Activated CD8-positive, alpha-beta memory T cell treated with anti-CD3 and anti-CD28 coated beads for 24 hours (primary cell): ENCODE data around the gene SYNDIG1L.
A peak's percentile ranks its signal among the peaks of the same experiment; 100 is the strongest.
"Not testable (repeated sequence)": the region's sequence is repeated elsewhere in the genome, so short reads cannot be mapped to it uniquely, and the experiment has no call there.

Experiments used
- DNase-seq: peaks from one replicate; pipeline ENCODE4 v3.0.0-alpha.2; 2020

Gene SYNDIG1L

DNA sequence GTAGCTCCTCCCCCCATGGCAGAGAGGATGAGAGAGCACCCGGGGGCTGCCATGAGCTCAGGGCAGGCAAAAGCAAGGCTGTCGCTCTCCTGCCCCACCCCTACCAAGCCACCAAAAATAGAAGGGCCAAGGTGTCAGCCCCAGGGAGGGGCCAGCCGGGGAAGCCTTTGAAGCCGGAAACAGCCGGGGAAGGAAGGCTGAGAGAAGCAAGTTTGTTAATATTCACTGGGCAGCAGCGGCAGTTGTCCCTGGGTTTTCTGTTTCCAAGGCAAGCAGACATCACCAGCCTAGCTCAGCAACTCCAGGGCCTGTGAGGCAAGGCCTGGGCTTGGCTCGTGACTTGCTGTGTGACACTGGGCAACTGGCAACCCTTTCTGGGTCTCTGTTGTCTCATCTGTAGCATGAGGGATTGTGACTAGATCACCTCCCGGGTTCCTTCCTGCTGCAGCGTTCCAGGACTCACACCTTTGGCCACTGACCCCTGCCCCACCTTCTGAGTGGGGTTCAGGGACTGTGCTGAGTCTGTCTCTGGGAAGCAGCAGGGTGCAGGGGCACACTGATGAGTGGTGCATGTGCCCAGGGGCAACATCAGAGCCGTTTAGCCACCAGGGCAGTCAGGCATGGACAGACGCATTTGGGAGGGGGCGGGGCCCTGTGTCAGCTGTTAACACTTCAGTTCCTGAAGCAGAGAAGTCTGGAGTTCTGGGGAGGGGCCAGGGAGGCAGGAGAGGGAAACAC is 24.3 kb downstream of the SYNDIG1L start:
- DNase-seq = peak; percentile 80

DNA sequence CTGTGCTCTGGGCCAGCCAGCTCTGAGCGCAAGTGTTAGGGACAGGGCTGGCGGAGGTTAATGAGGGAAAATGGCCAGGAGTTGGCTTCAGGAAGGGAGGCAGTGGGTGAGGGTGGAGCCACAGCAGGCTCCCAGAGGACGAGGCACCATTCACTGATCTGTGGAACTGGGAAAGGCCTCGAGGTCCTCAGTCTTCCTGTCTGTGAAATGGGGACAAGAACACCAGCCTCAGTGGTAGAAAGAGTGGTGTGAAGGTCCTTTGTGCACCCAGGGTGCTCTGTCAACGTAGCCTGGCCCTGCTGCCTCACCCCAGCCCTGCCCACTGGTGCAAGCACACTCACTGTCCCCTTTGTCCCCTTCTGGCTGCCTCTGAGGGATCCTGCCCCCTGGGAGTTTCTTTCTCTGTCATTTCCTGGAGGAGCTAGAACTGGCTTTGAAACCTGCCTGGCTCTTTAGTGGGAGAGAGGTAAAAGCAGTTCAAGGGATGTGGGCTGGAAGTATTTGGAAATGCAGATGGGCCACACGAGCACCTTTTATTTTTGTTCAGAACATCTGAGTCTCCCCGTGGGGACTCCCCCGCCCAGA is 25.0 kb downstream of the SYNDIG1L start:
- no peak for DNase-seq

DNA sequence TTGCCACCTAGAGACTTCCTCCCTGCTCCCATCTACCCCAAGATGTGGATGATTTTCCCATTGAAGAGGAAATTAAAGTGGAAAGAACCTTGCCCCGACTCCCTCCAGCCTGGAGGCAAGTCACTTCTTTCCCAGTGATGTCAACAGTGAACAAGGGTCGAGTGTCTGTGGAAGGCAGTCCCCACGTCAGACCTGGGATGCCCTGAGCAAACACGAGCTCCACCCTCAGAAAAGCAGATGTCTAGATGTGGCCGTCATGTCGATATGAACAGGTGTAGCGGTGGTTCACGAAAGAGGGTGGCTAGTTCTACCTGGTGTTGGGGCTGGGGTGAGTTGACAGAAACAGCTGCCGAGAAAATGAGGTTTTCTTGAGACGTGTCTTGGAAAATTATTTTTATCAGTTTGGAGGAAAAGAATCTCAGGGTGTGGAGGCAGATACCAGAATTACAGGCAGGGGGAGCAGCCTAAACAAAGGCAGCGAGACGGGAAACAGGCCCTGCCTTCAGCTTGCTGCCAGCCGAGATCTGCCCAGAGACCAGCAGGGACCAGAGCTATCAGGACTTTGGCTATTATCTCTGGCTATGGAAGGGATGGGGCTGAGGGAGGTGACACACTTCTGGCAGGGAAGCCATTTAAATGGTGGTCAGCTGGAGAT is 25.9 kb downstream of the SYNDIG1L start:
- no peak for DNase-seq

DNA sequence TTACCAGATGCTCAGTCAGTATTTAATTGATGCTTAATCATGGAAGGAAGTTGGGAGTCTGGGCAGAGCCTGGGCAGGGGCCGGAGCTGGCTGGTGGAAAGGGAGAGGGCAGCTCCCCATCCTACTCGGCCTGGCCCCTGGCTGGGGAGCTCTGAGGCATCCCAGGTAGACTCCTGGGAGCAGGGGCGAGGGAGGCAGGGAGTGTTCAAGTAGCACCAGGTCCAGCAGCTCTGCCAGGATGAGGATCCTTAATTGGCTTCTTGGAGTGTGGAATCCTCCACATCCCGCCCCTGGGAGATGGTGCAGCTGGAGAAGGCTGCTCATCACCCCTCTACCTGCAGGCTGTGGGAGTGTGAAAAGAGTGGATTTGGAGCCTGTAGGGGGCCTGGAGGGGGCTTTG is 30.9 kb downstream of the SYNDIG1L start:
- no peak for DNase-seq

DNA sequence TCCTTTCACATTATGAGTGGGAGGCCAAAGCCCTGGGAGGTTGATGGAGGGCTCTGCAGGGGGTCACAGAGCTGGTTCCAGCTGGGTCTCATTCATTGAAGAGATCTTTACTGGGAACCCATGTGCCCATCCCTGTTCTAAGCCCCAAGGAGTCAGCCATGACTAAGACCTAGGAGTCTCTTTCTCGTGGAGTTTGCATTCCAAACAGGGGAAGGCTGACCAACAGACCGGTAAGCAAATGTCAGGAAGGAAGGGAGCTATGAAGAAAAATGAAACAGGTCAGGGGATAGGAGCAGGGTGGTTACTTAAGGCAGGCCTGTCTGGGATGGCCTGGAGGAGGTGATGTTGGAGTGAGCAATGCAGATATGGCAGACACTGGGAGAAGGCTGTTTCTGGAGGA is 31.5 kb downstream of the SYNDIG1L start:
- DNase-seq = no peak

DNA sequence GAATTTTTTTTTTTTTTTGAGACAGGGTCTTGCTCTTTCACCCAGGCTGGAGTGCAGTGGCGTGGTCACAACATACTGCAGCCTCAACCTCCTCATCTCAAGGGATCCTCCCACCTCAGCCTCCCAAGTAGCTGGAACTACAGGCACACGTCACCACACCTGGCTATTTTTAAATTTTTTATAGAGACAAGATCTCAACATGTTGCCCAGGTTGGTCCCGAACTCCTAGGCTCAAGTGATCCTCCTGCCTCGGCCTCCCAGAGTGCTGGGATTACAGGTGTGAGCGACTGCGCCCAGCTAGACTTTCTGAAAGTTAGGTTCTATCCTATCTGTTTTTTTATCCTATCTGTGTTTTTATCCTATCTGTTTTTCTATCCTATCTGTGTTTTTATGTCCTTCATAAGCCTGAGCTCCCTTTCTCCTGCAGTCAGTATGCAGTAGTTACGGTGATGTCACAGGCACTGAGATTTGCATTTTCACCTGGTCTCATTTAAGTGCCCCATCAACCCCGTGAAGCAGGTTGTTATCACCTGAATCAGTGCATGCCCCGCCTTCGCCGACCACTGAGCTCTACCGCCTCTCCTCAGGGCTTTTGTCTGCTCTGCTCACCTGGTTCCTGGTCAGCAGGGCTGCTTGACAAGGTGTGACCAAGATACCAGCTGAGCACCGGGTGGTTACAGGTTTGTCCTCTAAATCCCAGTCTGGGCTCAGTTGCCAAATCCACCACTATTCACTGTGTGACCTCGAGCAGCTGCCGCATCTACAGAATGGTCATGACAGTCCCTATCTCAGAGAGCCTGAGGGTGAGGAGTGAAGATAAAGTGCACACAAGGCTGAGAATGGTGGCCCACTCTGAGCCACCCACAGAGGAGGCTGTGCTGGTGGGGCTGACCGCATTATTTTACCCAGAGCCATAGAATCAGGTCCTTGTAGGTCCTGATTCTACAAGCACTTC is 33.1 kb downstream of the SYNDIG1L start:
- DNase-seq = no peak

DNA sequence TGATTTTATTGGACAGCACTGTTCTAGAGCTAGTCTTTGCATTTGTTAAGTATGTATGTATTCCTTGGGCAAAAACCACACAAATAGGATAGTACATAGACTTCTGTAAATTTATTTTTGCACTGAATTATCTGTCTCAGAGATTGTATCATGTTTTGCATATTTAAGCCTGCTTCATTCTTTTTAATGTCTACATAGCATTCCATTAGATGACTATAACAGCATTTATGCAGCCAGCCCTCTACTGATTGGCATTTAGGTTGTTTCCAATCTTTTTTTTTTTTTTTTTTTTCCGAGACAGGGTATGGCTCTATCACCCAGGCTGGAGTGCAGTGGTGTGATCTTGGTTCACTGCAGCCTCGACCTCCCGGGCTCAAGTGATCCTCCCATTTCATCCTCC is 34.5 kb downstream of the SYNDIG1L start:
- DNase-seq = no peak

DNA sequence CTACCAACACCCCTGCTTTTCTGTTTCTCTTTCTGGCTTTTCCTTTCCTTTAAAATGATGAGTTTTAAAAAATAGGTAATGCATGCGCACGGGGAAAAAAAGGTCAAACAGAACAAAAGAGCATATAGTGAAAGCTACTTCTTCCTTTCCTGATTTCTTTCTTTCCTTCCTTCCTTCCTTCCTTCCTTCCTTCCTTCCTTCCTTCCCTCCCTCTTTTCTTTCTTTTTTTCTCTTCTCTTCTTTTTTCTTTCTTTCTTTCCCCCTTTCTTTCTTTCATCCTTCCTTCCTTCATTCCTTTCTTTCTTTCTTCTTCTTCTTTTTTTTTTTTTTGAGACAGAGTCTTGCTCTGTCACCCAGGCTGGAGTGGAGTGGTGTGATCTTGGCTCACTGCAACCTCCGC is 35.5 kb downstream of the SYNDIG1L start:
- not testable (repeated sequence) for DNase-seq

DNA sequence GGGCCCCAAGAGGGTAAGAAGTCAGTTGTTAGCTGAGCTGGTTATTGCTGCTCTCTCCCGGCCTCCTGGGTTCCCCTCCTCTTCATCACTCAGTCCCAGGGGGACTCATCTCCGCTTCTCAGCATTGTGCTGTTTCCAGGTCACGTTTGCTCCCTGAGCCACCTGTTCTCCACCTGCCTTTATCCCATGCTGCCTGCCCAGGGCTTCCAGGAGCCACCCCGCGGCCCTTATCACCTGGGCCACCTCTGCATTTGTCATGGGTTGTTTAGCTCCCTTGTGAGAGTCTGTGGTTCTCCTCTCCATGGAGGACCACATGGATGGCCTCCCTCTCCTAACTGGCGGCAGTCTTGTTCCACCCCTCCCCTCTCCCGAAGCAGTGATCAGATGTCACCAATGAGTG is 36.0 kb downstream of the SYNDIG1L start:
- DNase-seq = no peak

DNA sequence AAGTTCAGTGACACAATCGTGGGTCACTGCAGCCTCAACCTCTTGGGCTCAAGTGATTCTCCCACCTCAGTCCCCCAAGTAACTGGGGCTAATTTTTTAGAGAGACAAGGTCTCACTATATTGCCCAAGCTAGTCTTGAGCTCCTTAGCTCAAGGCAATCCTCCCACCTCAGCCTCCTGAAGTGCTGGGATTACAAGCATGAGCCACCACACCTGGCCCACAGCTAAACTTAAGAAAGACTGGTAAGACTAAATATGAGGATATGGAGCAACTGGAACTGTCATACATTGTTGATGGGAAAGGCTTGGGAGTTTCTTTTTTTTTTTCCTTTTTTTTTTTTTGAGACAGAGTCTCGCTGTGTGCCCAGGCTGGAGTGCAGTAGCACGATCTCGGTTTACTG is 43.8 kb downstream of the SYNDIG1L start:
- DNase-seq = no peak

DNA sequence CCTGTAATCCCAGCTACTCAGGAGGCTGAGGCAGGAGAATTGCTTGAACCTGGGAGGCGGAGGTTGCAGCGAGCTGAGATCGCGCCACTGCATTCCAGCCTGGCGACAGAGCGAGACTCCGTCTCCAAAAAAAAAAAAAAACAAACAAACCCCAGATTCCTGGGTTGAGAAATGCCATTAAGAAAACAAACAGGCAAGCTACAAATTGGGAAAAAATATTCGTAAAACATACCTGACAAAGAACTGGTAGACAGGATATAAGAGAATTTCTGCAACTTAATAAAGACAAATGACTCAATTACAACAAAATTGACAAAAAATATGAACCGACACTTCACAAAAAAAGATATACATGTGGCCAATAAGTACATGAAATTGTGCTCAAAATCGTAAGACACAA is 44.4 kb downstream of the SYNDIG1L start:
- not testable (repeated sequence) for DNase-seq

DNA sequence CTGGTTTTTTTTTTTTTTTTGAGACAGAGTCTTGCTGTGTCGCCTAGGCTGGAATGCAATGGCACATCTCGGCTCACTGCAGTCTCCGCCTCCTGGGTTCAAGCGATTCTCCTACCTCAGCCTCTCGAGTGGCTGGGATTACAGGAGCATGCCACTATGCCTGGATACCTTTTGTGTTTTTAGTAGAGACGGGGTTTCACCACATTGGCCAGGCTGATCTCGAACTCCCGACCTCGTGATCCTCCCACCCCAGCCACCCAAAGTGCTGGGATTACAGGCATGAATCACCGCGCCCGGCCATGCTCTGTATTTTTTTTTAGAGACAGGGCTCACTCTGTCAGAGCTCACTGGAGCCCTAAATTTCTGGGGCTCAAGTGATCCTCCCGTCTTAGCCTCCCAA is 45.2 kb downstream of the SYNDIG1L start:
- DNase-seq = no peak

DNA sequence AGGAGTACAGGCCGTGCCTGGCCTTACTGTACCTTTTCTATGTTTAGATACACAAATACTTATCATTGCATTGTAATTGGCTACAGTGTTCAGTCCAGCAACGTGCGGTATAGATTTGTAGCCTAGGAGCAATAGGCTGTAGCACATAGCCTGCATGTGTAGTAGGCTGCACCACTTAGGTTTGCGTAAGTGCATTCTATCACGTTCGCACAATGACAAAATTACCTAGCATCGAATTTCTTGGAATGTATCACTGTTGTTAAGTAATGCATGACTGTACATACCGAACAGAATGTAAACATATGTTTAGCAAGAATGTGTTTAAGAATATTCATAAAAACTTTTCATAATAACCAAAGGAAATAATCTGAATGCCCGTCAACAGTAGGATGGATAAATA is 45.8 kb downstream of the SYNDIG1L start:
- no peak for DNase-seq

DNA sequence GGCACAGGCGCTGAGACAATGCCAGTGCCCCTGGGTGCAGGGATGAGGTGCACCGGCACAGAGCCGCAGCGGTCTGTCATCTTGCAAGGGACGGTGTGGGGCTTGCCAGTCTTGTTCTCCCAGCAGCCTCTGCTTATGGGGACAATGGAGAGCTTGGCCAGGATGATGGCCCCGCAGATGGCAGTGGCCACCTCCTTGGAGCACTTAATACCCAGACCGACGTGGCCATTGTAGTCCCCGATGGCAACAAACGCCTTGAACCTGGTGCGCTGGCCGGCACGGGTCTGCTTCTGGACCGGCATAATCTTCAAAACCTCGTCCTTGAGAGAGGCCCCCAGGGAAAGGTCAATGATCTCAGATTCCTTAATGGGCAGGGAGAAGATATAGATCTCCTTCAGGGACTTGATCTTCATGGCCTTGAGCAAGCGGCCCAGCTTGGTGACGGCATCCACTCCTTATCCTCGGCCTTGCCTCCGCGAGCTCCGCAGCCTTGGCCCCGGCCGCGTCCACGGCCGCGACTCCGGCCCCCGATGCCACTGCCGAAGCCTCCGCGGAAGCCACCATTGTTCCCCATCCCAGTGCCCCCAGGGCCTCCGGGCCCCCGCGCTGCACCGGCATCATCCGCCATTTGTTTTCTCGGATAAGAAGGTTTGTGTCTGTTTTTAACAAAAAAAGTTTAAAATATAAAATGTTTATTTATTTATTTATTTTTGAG is 47.9 kb downstream of the SYNDIG1L start:
- no peak for DNase-seq

DNA sequence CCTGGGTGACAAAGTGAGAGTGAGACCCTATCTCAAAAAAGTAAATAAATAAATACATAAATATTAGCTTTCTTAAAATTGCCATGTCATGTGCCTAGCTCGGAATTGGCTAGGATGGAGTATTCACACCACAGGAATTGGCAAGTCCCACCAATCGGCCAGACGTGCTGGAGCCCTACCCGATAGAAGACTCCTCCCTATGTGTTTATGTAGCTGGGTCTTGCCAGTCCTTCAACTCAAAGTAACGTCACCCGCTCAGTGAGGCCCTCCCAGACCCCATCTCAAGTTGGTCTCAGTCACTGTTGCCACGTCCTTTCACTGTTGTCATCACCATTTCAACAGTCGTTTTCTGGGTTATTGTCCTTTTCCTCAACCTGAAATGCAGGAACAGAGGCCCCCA is 57.6 kb downstream of the SYNDIG1L start:
- no peak for DNase-seq

DNA sequence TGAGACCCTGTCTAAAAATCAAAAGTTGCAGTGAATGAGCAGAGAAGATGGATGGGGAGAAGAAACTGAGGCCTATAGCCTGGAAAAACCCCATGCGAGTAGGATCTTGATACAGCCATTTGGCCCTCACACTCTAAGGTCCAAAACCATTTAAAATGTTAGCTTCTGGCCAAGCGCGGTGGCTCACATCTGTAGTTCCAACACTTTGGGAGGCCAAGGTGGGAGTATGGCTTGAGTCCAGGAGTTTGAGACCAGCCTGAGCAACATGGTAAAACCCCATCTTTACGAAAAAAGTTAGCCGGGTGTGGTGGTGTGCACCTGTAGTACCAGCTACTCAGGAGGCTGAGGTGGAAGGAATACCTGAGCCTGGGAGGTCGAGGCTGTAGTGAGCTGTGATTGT is 58.0 kb downstream of the SYNDIG1L start:
- no peak for DNase-seq

DNA sequence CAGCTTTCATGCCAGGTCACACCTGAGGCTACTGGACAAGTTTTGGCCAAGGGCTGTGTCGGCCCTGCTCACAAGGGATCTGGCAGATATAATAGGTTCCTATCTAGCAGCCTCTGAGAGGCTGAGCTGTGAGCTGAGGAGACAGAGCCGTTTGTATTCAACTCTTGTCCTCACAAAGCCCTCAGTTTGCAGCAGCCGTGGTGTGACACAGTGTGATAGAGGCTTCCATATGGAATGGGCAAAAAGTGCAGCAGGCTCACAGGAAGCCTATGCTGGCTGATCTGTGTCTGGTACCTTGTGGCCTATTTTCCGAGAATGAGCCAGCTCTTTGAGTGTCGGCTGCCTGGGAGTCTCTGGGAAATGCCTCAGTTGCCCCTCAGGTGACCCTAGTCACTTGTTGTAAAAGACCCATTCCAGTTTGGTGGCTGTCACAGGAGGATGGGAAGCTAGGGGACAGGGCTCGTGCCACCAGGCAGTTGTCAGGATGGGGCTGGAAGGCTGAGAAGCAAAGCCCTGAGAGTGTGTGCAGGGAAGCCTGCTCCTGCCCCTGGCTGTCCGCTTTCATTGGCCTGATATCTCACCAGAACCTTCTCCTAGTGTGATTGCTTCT is 61.6 kb downstream of the SYNDIG1L start:
- DNase-seq = no peak

DNA sequence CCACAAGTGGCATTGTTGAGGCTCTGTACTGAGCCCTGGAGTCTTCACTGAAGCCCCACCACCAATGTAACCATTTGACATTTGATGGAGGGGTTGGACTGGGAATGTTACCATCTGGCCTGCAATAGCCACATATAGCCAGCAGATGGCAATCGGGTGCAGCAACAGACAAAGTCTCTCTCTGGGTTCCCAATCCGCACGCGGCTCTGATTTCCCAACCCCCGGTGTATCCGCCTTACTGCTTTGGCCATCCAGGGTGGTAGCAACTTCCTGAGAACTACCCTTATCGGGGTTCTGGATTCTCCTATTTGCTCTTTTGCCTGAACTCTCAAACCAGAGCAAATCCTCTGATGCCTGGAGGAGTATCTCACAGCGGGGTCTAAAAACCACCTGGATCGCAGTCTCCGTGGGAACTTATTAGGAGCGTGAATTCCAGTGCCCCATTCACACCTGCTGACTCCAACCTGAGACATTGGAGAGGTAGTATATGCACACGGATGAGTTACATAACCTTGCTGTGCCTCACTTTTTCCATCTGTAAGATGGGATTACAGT is 63.6 kb downstream of the SYNDIG1L start:
- DNase-seq = peak; percentile 85

DNA sequence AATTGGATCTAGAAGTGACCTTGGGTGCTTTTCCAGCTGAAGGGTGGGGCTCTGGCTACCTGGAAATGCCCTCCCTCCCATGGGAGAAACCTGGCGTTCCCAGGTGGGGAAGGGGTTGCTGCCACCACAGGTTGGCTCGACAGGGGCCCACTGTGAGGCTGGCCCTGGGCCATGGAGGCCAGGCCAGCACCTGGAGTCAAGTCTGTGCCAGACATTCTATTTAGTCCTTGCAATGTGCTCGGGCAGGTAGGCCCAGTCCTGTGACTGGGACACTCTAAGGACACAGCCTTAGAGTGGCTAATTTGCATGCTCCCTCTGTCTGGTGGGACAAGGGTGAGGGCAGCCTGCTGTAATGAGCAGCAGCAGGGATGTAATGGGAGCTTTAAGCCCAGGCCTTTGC is 65.8 kb downstream of the SYNDIG1L start:
- DNase-seq = no peak

DNA sequence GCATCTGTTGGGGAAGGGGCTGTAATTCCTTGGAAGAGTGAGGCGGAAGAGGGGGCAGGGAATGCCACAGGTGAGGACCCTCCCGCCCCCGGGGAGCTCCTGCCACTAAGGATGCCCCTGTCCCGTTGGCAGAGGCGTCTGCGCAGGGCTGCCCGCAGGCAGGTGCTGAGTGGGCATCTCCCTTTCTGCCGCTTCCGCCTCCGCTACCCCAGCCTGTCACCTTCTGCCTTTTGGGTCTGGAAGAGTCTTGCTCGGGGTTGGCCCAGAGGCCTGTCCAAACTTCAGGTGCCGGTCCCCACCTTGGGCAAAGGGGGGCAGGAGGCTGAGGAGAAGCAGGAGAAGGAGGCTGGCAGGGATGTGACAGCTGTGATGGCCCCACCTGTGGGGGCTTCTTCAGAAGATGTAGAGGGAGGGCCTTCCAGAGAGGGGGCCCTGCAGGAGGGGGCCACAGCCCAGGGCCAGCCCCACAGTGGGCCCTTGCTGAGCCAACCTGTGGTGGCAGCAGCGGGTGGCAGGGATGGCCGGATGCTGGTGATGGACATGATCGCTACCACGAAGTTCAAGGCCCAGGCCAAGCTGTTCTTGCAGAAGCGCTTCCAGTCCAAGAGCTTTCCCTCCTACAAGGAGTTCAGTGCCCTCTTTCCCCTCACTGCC is 67.7 kb downstream of the SYNDIG1L start:
- DNase-seq = no peak

DNA sequence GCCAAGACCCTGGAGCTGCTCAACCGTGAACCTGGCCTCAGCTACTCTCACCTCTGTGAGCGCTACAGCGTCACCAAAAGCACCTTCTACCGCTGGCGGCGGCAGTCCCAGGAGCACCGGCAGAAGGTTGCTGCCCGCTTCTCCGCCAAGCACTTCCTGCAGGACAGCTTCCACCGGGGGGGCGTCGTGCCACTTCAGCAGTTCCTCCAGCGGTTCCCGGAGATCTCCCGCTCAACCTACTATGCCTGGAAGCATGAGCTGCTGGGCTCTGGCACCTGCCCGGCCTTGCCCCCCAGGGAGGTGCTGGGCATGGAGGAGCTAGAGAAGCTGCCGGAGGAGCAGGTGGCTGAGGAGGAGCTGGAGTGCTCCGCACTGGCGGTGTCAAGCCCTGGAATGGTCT is 68.4 kb downstream of the SYNDIG1L start:
- DNase-seq = no peak
